Psoas muscle (tissue), 8 donors: ENCODE results near the gene KEL. TPM values are rescaled to one million over a fixed set of nuclear protein-coding genes. Genes with fewer than 3 reads are reported as not detected.
"Not testable (repeated sequence)": the region's sequence is repeated elsewhere in the genome, so short reads cannot be mapped to it uniquely, and the experiment has no call there.

Source experiments
- ATAC-seq, 4 donors: fragments of 200-7000 bp; cut with Tn5 transposase; one replicate each; pipeline ENCODE4 v1.9.1; 2020; ENCODE audit warnings: moderate library complexity in 3 of 4, mild to moderate bottlenecking in 2 of 4
- DNase-seq, 2 donors: peaks; one replicate each; pipeline ENCODE4 v3.0.0-alpha.2; 2020
- H3K27ac ChIP-seq: fragments of 200-600 bp; one replicate; pipeline ENCODE4 v1.8.0; 2022
- H3K27me3 ChIP-seq, 3 donors: fragments of 200-600 bp in 1 of 3; one replicate each; pipeline versions ENCODE4 v1.6.1 to v1.8.0; 2013 to 2022; ENCODE audit warnings: low read length in 2 of 3, mild to moderate bottlenecking in 2 of 3, moderate library complexity in 1 of 3; ENCODE audit not compliant: insufficient read depth in 3 of 3
- H3K36me3 ChIP-seq, 2 donors: fragments of 200-600 bp in 1 of 2; one replicate each; pipeline versions ENCODE4 v1.6.1 to v1.8.0; 2013 to 2022; ENCODE audit warnings: low read depth in 1 of 2, mild to moderate bottlenecking in 1 of 2, moderate library complexity in 1 of 2; ENCODE audit not compliant: insufficient read depth in 1 of 2
- H3K4me1 ChIP-seq: fragments of 200-600 bp; one replicate; pipeline ENCODE4 v1.8.0; 2022
- H3K4me3 ChIP-seq: fragments of 200-600 bp; one replicate; pipeline ENCODE4 v1.8.0; 2022; ENCODE audit warnings: mild to moderate bottlenecking
- H3K9me3 ChIP-seq: fragments of 200-600 bp; one replicate; pipeline ENCODE4 v1.8.0; 2022
- CTCF ChIP-seq: fragments of 200-600 bp; IDR thresholded peaks from one replicate; pipeline ENCODE4 v1.8.0; 2022; ENCODE audit warnings: antibody characterized with exemption
- WGBS, 3 donors: extraction: QIAGEN DNeasy Blood & Tissue Kit; methylation state at CpG; one replicate each; pipeline versions ENCODE4 v1.1.6 to v1.1.7; 2013; 5-methylcytosine and 5-hydroxymethylcytosine counted together
- intact Hi-C, 2 donors: fragments of 100-400 bp; cut with DNase I; formaldehyde crosslinking; loops; one replicate each; pipeline versions ENCODE4 v1.11.0 to v1.14.2; 2022
- polyA plus RNA-seq, 3 donors: library from polyadenylated mRNA; stranded (reverse); fragments of 200-250 nt; gene quantifications; one replicate each; pipeline ENCODE4 v1.2.3, GENCODE V29; 2013
- total RNA-seq, 4 donors: library from RNA; stranded (reverse); fragmentation: NEBNext Ultra II Directional in 2 of 4; extraction: Animal tissue kit (Norgen Biotek cat#: 25700) in 2 of 4; gene quantifications; one replicate each; pipeline versions ENCODE4 v1.2.1 to v1.2.4, GENCODE V29; 2021 to 2023
- donor health status: healthy with polysubstance abuse.
- donor health status: DM: no; HTN: no; CAD: no; lungs with moderate emphysema.
- donor health status: Bipolar disorder and iron deficiency.
- donor health status: healthy.
- donor health status: DM: yes; HTN: yes; CAD: no.
- donor health status: DM: no; HTN: no; CAD: no.
- donor health status: DM: no; HTN: no; CAD: no.
- donor health status: DM: yes; HTN: yes; CAD: no.

KEL gene
- total and polyA plus RNA-seq, 7 donors = 0.01 to 0.69 (median 0.30) TPM; not detected in 2

- Histone ChIP-seq H3K4me3 (no peak overlapping the region), H3K36me3 (no peaks in the 10 kb centered on the region), H3K27ac (no peak overlapping the region), H3K4me1 (no peaks in the 10 kb centered on the region), H3K9me3 (no peaks in the 10 kb centered on the region), H3K27me3 (no peaks in the 10 kb centered on the region)
- ATAC-seq = no peak
- intact Hi-C loops = no loop called here
- no peak for TF ChIP-seq CTCF
- DNase-seq = no peak
- WGBS, 3 donors = 59 to 76% (median 62%) methylated on average over 4 of the region's 4 CpGs
Measured at GRCh38 chr7:142997456-142997989, 35.4 kb upstream of the KEL start.

GRCh38 chr7:142992427-142992826 is 30.3 kb upstream of the KEL start:
- no peaks in the 10 kb centered on the region for H3K36me3 ChIP-seq
- no peak for DNase-seq
- H3K9me3 ChIP-seq = no peaks in the 10 kb centered on the region
- H3K4me1 ChIP-seq = no peaks in the 10 kb centered on the region
- no peak for TF ChIP-seq CTCF
- no peaks in the 10 kb centered on the region for H3K27me3 ChIP-seq
- intact Hi-C loops = no loop called here
- H3K4me3 ChIP-seq = no peak overlapping the region
- WGBS, 3 donors = 19 to 26% (median 24%) methylated on average over 3 of the region's 3 CpGs
- no peak for ATAC-seq
- no peak overlapping the region for H3K27ac ChIP-seq

- no peak overlapping the region for H3K27ac ChIP-seq
- H3K9me3 ChIP-seq = peaks cover 6% of the 10 kb centered on the region
- ATAC-seq = no peak
- no peak for DNase-seq
- no peaks in the 10 kb centered on the region for H3K4me1 ChIP-seq
- TF ChIP-seq CTCF = no peak
- H3K36me3 ChIP-seq = no peaks in the 10 kb centered on the region
- intact Hi-C loops = no loop called here
- 92 to 100% (median 94%) methylated on average over 1 of the region's 1 CpG for WGBS, 3 donors
- no peak overlapping the region for H3K4me3 ChIP-seq
- H3K27me3 ChIP-seq = no peaks in the 10 kb centered on the region
Measured at GRCh38 chr7:142984297-142984696, 22.1 kb upstream of the KEL start.

- H3K36me3 ChIP-seq = no peaks in the 10 kb centered on the region
- H3K4me1 ChIP-seq = no peaks in the 10 kb centered on the region
- no peaks in the 10 kb centered on the region for H3K27me3 ChIP-seq
- TF ChIP-seq CTCF = no peak
- intact Hi-C loops = no loop called here
- ATAC-seq (no peak), DNase-seq (no peak)
- no peak overlapping the region for H3K4me3 ChIP-seq
- H3K9me3 ChIP-seq = peaks cover 6% of the 10 kb centered on the region
- WGBS, 3 donors = 47 to 58% (median 54%) methylated on average over 1 of the region's 1 CpG
- H3K27ac ChIP-seq = no peak overlapping the region
Measured at GRCh38 chr7:142983825-142984224, 21.7 kb upstream of the KEL start.

- 75 to 83% (median 76%) methylated on average over 4 of the region's 4 CpGs for WGBS, 3 donors
- H3K4me3 ChIP-seq, ATAC-seq: not testable (repeated sequence)
Measured at GRCh38 chr7:142978402-142978801, 16.2 kb upstream of the KEL start.

More at GRCh38 chr7:142978402-142978801, 16.2 kb upstream of the KEL start:
- intact Hi-C loops, H3K27me3 ChIP-seq, H3K4me1 ChIP-seq, H3K27ac ChIP-seq, H3K36me3 ChIP-seq, DNase-seq: not testable (repeated sequence)
- H3K9me3 ChIP-seq = peaks cover 13% of the 10 kb centered on the region
